Esophagus muscularis mucosa (tissue), 4 donors: ENCODE measurements around the gene FBXL7. TPM values are rescaled to one million over a fixed set of nuclear protein-coding genes. Genes with fewer than 3 reads are reported as not detected.

Experiments
- DNase-seq: peaks from one replicate; pipeline ENCODE4 v3.0.0-alpha.2; 2017; ENCODE audit errors: extremely low spot score
- H3K27ac ChIP-seq, 4 donors: fragments of 200-600 bp; sonication (generic); replicated peaks in 1 of 4; 1 replicate in 3 of 4; 2 replicates in 1 of 4; pipeline ENCODE4 v1.5.1; 2016 to 2019; ENCODE audit warnings: mild to moderate bottlenecking in 1 of 4
- H3K27me3 ChIP-seq, 4 donors: fragments of 200-600 bp; sonication (generic); one replicate each; pipeline versions ENCODE4 v1.5.1 to v1.6.0; 2016 to 2019
- H3K36me3 ChIP-seq, 4 donors: fragments of 200-600 bp; sonication (generic); one replicate each; pipeline ENCODE4 v1.5.1; 2016 to 2019
- H3K4me1 ChIP-seq, 4 donors: fragments of 200-600 bp; sonication (generic); one replicate each; pipeline ENCODE4 v1.5.1; 2016 to 2019
- H3K4me3 ChIP-seq, 4 donors: fragments of 200-600 bp; sonication (generic); 1 replicate in 2 of 4; 2 replicates in 2 of 4; pipeline ENCODE4 v1.5.1; 2016 to 2019; ENCODE audit warnings: mild to moderate bottlenecking in 4 of 4, moderate library complexity in 1 of 4
- H3K9me3 ChIP-seq, 4 donors: fragments of 200-600 bp; sonication (generic); 1 replicate in 3 of 4; 2 replicates in 1 of 4; pipeline ENCODE4 v1.5.1; 2016 to 2019
- EP300 ChIP-seq: sonication (generic); formaldehyde crosslinking; IDR thresholded peaks from one replicate; pipeline ENCODE4 v1.6.1; 2017; ENCODE audit warnings: antibody characterized with exemption
- POLR2A ChIP-seq: fragments of 450-650 bp; IDR thresholded peaks from one replicate; pipeline ENCODE4 v1.6.1; 2017; ENCODE audit warnings: antibody characterized with exemption, moderate library complexity, mild to moderate bottlenecking, low read depth
- POLR2AphosphoS5 ChIP-seq, 2 donors: sonication (generic); formaldehyde crosslinking; IDR thresholded peaks; one replicate each; pipeline ENCODE4 v1.6.1; 2017; ENCODE audit warnings: antibody characterized with exemption in 2 of 2
- WGBS: methylation state at CpG from one replicate; pipeline ENCODE4 v1.1.5; 2018; 5-methylcytosine and 5-hydroxymethylcytosine counted together
- intact Hi-C: fragments of 100-400 bp; cut with DNase I; formaldehyde crosslinking; loops from one replicate; pipeline ENCODE4 v1.15.1; 2023
- total RNA-seq, 4 donors: library from RNA; depleted of rRNA; stranded (reverse); fragments of >200 nt; gene quantifications; one replicate each; pipeline versions ENCODE4 v1.1.0 to v1.2.1, GENCODE V29; 2016
- TF ChIP-seq, protein P1 (sequence below), 3 experiments: fragments of 200-600 bp in 2 of 3; fragments of 450-650 bp in 1 of 3; sonication (generic) in 2 of 3; IDR thresholded peaks; one replicate each; pipeline ENCODE4 v1.5.1; 2017 to 2019; ENCODE audit warnings: antibody characterized with exemption in 3 of 3, mild to moderate bottlenecking in 2 of 3, moderate library complexity in 1 of 3

The FBXL7 gene
- total RNA-seq, 4 donors from 2014 or later: 25.7 to 37.7 (median 27.6) TPM

DNA sequence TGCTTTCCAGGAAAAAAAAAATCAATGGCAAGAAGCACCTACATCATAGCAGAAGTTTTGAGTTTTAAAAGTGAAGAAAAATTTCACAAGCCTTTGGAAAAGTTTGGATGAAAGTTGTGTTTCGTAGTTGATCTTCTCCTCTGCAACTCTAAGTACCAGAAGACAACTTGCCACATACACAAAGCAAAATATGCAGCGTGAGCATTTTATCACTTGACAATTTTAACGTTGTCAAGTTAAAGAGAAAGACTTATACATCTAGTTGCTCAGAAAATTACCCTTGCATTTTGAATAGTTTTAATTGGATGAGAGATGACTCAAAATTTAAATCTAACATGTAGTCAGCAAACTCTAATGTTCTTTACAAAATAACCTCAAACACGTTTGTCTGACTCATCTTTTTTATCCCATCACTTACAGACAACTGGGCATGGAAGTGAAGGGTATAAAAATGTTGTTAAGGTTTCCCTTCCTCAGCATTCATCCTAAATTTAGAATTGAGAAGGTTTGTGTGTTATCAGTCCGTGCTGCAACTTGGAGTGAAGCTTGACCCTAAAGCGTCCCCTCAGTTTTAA lies 466.2 kb downstream of the FBXL7 start:
- Histone ChIP-seq H3K9me3 (no peaks in the 10 kb centered on the region), H3K4me1 (no peaks in the 10 kb centered on the region), H3K27ac (no peak overlapping the region), H3K27me3 (no peaks in the 10 kb centered on the region), H3K36me3 (no peaks in the 10 kb centered on the region), H3K4me3 (no peak overlapping the region)
- 70% methylated on average over 6 of the region's 6 CpGs for WGBS
- no peak for DNase-seq
- intact Hi-C loops: no loop called here
- TF ChIP-seq POLR2A (no peak), EP300 (no peak), POLR2AphosphoS5 (IDR thresholded peaks at IDR 0.05) (no peak)
- TF ChIP-seq, protein P1, sequence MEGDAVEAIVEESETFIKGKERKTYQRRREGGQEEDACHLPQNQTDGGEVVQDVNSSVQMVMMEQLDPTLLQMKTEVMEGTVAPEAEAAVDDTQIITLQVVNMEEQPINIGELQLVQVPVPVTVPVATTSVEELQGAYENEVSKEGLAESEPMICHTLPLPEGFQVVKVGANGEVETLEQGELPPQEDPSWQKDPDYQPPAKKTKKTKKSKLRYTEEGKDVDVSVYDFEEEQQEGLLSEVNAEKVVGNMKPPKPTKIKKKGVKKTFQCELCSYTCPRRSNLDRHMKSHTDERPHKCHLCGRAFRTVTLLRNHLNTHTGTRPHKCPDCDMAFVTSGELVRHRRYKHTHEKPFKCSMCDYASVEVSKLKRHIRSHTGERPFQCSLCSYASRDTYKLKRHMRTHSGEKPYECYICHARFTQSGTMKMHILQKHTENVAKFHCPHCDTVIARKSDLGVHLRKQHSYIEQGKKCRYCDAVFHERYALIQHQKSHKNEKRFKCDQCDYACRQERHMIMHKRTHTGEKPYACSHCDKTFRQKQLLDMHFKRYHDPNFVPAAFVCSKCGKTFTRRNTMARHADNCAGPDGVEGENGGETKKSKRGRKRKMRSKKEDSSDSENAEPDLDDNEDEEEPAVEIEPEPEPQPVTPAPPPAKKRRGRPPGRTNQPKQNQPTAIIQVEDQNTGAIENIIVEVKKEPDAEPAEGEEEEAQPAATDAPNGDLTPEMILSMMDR (IDR thresholded peaks at IDR 0.05): no peak

- intact Hi-C loops: no loop called here
- TF ChIP-seq, protein P1 (IDR thresholded peaks at IDR 0.05): no peak
- TF ChIP-seq EP300 (no peak), POLR2A (no peak), POLR2AphosphoS5 (IDR thresholded peaks at IDR 0.05) (no peak)
- H3K27ac ChIP-seq: no peak overlapping the region
- H3K27me3 ChIP-seq: no peaks in the 10 kb centered on the region
- H3K36me3 ChIP-seq: no peaks in the 10 kb centered on the region
- H3K4me1 ChIP-seq: no peaks in the 10 kb centered on the region
- no peak overlapping the region for H3K4me3 ChIP-seq
- H3K9me3 ChIP-seq: no peaks in the 10 kb centered on the region
- DNase-seq: no peak
Observed at GRCh38 chr5:15966651-15967050, 466.7 kb downstream of the FBXL7 start.

DNA sequence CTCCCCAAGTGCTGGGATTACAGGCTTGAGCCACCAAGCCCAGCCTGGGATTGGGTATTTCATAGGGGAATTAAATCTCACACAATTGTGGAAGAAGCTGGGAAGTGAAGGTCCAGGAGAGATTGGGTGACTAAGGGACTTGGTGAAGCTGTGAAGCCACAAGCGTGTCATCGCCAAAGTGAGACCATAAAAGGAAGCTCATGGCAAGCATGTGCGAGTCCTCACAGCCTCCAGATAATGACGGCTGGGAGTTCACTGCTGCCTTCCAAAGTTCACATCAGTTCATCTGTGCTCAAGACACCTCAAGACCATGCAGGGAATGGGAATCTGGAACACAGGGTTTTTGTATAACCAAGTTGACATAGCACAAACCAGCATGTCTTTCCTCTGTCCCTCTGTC lies 469.0 kb downstream of the FBXL7 start:
- intact Hi-C loops: no loop called here
- no peak overlapping the region for H3K27ac ChIP-seq
- WGBS: 82% methylated on average over 4 of the region's 4 CpGs
- no peaks in the 10 kb centered on the region for H3K27me3 ChIP-seq
- H3K4me3 ChIP-seq: no peak overlapping the region
- DNase-seq: no peak
- no peaks in the 10 kb centered on the region for H3K4me1 ChIP-seq
- no peaks in the 10 kb centered on the region for H3K36me3 ChIP-seq
- H3K9me3 ChIP-seq: no peaks in the 10 kb centered on the region
- TF ChIP-seq POLR2A: no peak

DNA sequence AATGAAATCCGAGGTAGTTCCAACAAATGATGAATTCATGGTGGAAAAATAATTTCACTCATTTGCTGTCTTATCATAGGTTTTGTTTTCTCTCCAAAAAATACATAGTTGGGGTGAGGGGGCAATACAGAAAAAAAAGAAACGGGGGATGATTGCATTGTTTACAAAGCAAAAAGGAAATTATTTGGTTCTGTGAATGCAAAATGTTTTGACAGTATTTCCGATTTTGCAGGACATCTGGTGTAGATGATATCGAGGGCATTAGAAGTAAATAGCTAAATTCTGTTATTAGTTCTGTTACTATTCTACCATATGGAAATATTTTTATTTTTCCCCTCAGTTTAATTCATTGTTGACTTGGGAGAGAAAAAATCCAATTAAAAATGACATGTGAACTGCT lies 477.9 kb downstream of the FBXL7 start:
- Histone ChIP-seq H3K27me3 (no peaks in the 10 kb centered on the region), H3K36me3 (no peaks in the 10 kb centered on the region), H3K4me3 (no peak overlapping the region), H3K27ac (no peak overlapping the region), H3K4me1 (no peaks in the 10 kb centered on the region), H3K9me3 (no peaks in the 10 kb centered on the region)
- no peak for DNase-seq
- intact Hi-C loops: no loop called here
- TF ChIP-seq POLR2AphosphoS5 (IDR thresholded peaks at IDR 0.05) (no peak), EP300 (no peak), POLR2A (no peak)
- TF ChIP-seq, protein P1 (IDR thresholded peaks at IDR 0.05): no peak
- WGBS: 66% methylated on average over 4 of the region's 4 CpGs

DNA sequence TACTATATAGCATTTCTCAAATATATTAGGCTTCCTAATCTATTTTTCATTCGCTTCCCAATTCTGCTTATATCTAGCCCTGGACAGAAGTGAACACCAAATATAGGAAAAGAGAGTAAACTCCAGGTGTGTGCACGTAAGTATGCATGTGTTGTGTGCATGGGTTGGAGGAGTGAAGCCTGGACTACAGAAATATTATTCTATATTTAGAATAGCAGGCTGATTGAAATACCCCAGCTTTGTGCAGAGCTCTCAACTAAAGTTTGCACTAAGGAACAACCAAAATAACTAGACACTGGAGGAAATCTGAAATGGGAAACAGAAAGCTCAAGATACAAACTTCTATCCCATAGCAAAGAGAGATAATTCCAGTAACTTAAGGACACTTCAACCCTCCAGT lies 480.9 kb downstream of the FBXL7 start:
- Histone ChIP-seq H3K27ac (no peak overlapping the region), H3K4me1 (no peaks in the 10 kb centered on the region), H3K4me3 (no peak overlapping the region), H3K36me3 (no peaks in the 10 kb centered on the region), H3K27me3 (no peaks in the 10 kb centered on the region), H3K9me3 (no peaks in the 10 kb centered on the region)
- intact Hi-C loops: no loop called here
- DNase-seq: no peak
- TF ChIP-seq POLR2A (no peak), POLR2AphosphoS5 (IDR thresholded peaks at IDR 0.05) (no peak), EP300 (no peak)
- TF ChIP-seq, protein P1 (IDR thresholded peaks at IDR 0.05): no peak
- 90% methylated on average over 2 of the region's 2 CpGs for WGBS
